ENCODE data around the gene SDF4.

The SDF4 gene

GRCh38 chr1:1194723-1195122 is 37.1 kb downstream of the SDF4 start:
- Histone ChIP-seq H4K20me1 (ENCODE audit: insufficient read depth) (no peaks in the 10 kb centered on the region), H3K27ac (no peak overlapping the region), H2AFZ (ENCODE audit: low read depth) (no peak overlapping the region), H3K4me1 (ENCODE audit: low read depth, poor library complexity, severe bottlenecking) (no peaks in the 10 kb centered on the region), H3K27me3 (ENCODE audit: insufficient read depth, low read depth) (peaks cover 63% of the 10 kb centered on the region), H3K9ac (no peak overlapping the region), H3K4me2 (no peak overlapping the region), H3K79me2 (ENCODE audit: insufficient read depth, low read depth) (no peaks in the 10 kb centered on the region), H3K36me3 (ENCODE audit: insufficient read depth) (no peaks in the 10 kb centered on the region), H3K4me3 (IDR thresholded peaks at IDR 0.05; ENCODE audit: insufficient read depth, low read depth, low read length) (no peak overlapping the region)
- TF ChIP-seq CTCF (conservative IDR thresholded peaks at IDR 0.05; ENCODE audit: low read depth, low read length), result no peak

- Histone ChIP-seq H3K79me2 (ENCODE audit: insufficient read depth, low read depth) (no peaks in the 10 kb centered on the region), H3K9ac (no peak overlapping the region), H3K4me1 (ENCODE audit: low read depth, poor library complexity, severe bottlenecking) (no peaks in the 10 kb centered on the region), H3K36me3 (ENCODE audit: insufficient read depth) (no peaks in the 10 kb centered on the region), H3K27me3 (ENCODE audit: insufficient read depth, low read depth) (peaks cover 88% of the 10 kb centered on the region), H2AFZ (ENCODE audit: low read depth) (no peak overlapping the region), H4K20me1 (ENCODE audit: insufficient read depth) (no peaks in the 10 kb centered on the region), H3K4me2 (no peak overlapping the region), H3K27ac (no peak overlapping the region), H3K4me3 (IDR thresholded peaks at IDR 0.05; ENCODE audit: insufficient read depth, low read depth, low read length) (no peak overlapping the region)
- TF ChIP-seq CTCF (conservative IDR thresholded peaks at IDR 0.05; ENCODE audit: low read depth, low read length), result no peak
These were observed 40.1 kb downstream of the SDF4 start for GRCh38 chr1:1191734-1192133.

- Histone ChIP-seq H3K27me3 (ENCODE audit: insufficient read depth, low read depth) (peaks cover 85% of the 10 kb centered on the region), H3K4me1 (ENCODE audit: low read depth, poor library complexity, severe bottlenecking) (no peaks in the 10 kb centered on the region), H3K9ac (no peak overlapping the region), H3K27ac (no peak overlapping the region), H3K4me2 (no peak overlapping the region), H2AFZ (ENCODE audit: low read depth) (no peak overlapping the region), H3K79me2 (ENCODE audit: insufficient read depth, low read depth) (no peaks in the 10 kb centered on the region), H3K4me3 (IDR thresholded peaks at IDR 0.05; ENCODE audit: insufficient read depth, low read depth, low read length) (no peak overlapping the region), H4K20me1 (ENCODE audit: insufficient read depth) (no peaks in the 10 kb centered on the region), H3K36me3 (ENCODE audit: insufficient read depth) (no peaks in the 10 kb centered on the region)
- no peak for TF ChIP-seq CTCF (conservative IDR thresholded peaks at IDR 0.05; ENCODE audit: low read depth, low read length)
These were observed 42.7 kb downstream of the SDF4 start for GRCh38 chr1:1189111-1189510.

GRCh38 chr1:1187938-1188337 is 43.9 kb downstream of the SDF4 start:
- no peaks in the 10 kb centered on the region for H4K20me1 ChIP-seq (ENCODE audit: insufficient read depth)
- H3K4me3 ChIP-seq (IDR thresholded peaks at IDR 0.05; ENCODE audit: insufficient read depth, low read depth, low read length), result no peak overlapping the region
- H3K4me2 ChIP-seq, result no peak overlapping the region
- H2AFZ ChIP-seq (ENCODE audit: low read depth), result no peak overlapping the region
- no peak for TF ChIP-seq CTCF (conservative IDR thresholded peaks at IDR 0.05; ENCODE audit: low read depth, low read length)
- peaks cover 88% of the 10 kb centered on the region for H3K27me3 ChIP-seq (ENCODE audit: insufficient read depth, low read depth)
- no peaks in the 10 kb centered on the region for H3K79me2 ChIP-seq (ENCODE audit: insufficient read depth, low read depth)
- no peak overlapping the region for H3K27ac ChIP-seq
- H3K36me3 ChIP-seq (ENCODE audit: insufficient read depth), result no peaks in the 10 kb centered on the region
- H3K4me1 ChIP-seq (ENCODE audit: low read depth, poor library complexity, severe bottlenecking), result no peaks in the 10 kb centered on the region
- H3K9ac ChIP-seq, result no peak overlapping the region
